Anterior cingulate cortex (tissue), 58 donors: ENCODE measurements around the gene DUS1L.
A peak's percentile ranks its signal among the peaks of the same experiment; 100 is the strongest.

Experiments used
- DNase-seq, 58 donors: peaks; one replicate each; lab custom pipeline; 2025; lab: John Stamatoyannopoulos, UW

DUS1L gene

GRCh38 chr17:82031303-82031884 is 34.2 kb downstream of the DUS1L start, which contains the start of gene RAC3:
RAC3 (plus strand) TSS chr17:82031678; CDS start chr17:82031762, 84 bp downstream.
- DNase-seq, result peak in 1 of 58 donors; percentile 23

GRCh38 chr17:82030470-82031302 is 34.9 kb downstream of the DUS1L start:
- DNase-seq, result peak in 57 of 58 donors; percentile 26 to 89 (median 72)

GRCh38 chr17:82029990-82030469 is 35.6 kb downstream of the DUS1L start:
- no peak for DNase-seq

- peak in 1 of 58 donors; percentile 17 for DNase-seq
Measured at GRCh38 chr17:82029391-82029790, 36.2 kb downstream of the DUS1L start.

- DNase-seq, result no peak
Measured at GRCh38 chr17:82028966-82029365, 36.6 kb downstream of the DUS1L start.

- no peak for DNase-seq
Measured at GRCh38 chr17:82028246-82028645, 37.4 kb downstream of the DUS1L start.

- DNase-seq, result no peak
Measured at GRCh38 chr17:82025401-82026107, 40.0 kb downstream of the DUS1L start.

- DNase-seq, result no peak
Measured at GRCh38 chr17:82024859-82025258, 40.7 kb downstream of the DUS1L start.

- no peak for DNase-seq
Measured at GRCh38 chr17:82023447-82024241, 42.0 kb downstream of the DUS1L start.

- DNase-seq, result peak; percentile 95 to 100 (median 100)
Measured at GRCh38 chr17:82022981-82023446, 42.6 kb downstream of the DUS1L start, which contains the start of gene LRRC45. LRRC45 (plus strand) TSS chr17:82023305; CDS start chr17:82023644, 339 bp downstream.

GRCh38 chr17:82022310-82022980 is 43.2 kb downstream of the DUS1L start, which contains the start of gene CENPX:
CENPX (minus strand) TSS chr17:82022878; CDS start chr17:82022861, 17 bp downstream.
- no peak for DNase-seq

- DNase-seq, result no peak
Measured at GRCh38 chr17:82021900-82022309, 43.7 kb downstream of the DUS1L start.

- DNase-seq, result peak in 52 of 58 donors; percentile 6 to 82 (median 60)
Measured at GRCh38 chr17:82021107-82021899, 44.3 kb downstream of the DUS1L start.

GRCh38 chr17:82020572-82021106 is 45.0 kb downstream of the DUS1L start:
- peak in 2 of 58 donors; percentile 32 to 48 for DNase-seq

- peak in 9 of 58 donors; percentile 14 to 60 (median 21) for DNase-seq
Measured at GRCh38 chr17:82019690-82020571, 45.7 kb downstream of the DUS1L start.

- DNase-seq, result no peak
Measured at GRCh38 chr17:82018989-82019689, 46.5 kb downstream of the DUS1L start.
